Astrocyte (in vitro differentiated cells and primary cell): ENCODE measurements around the gene TNFRSF19. TPM values are rescaled to one million over a fixed set of nuclear protein-coding genes. Genes with fewer than 3 reads are reported as not detected.

ENCODE experiments used
- DNase-seq: peaks from one replicate; pipeline ENCODE4 v3.0.0-alpha.2; 2010; ENCODE audit warnings: low read depth
- FAIRE-seq: peaks from 2 replicates; lab custom pipeline; 2011; peaks lifted over from hg19 to GRCh38; lab: Jason Lieb, UNC
- H2AFZ ChIP-seq: 2 replicates; pipeline ENCODE4 v1.6.0; 2012; ENCODE audit warnings: low read depth, low read length, inconsistent platforms
- H3K27ac ChIP-seq: 2 replicates; pipeline ENCODE4 v1.5.1; 2011; ENCODE audit warnings: low read depth, low read length, inconsistent platforms
- H3K27me3 ChIP-seq: 2 replicates; pipeline ENCODE4 v1.6.0; 2011; ENCODE audit warnings: low read length, inconsistent platforms; ENCODE audit not compliant: insufficient read depth
- H3K36me3 ChIP-seq: 2 replicates; pipeline ENCODE4 v1.5.1; 2011; ENCODE audit warnings: low read length, inconsistent platforms; ENCODE audit not compliant: insufficient read depth
- H3K4me1 ChIP-seq: 2 replicates; pipeline ENCODE4 v1.5.1; 2011; ENCODE audit warnings: low read length, inconsistent platforms; ENCODE audit not compliant: insufficient read depth
- H3K4me2 ChIP-seq: 2 replicates; pipeline ENCODE4 v1.6.0; 2012; ENCODE audit warnings: low read length, inconsistent platforms
- H3K4me3 ChIP-seq: 2 replicates; pipeline ENCODE4 v1.5.1; 2011; ENCODE audit warnings: low read depth, mild to moderate bottlenecking, low read length, inconsistent platforms; ENCODE audit not compliant: insufficient read depth
- H3K79me2 ChIP-seq: 2 replicates; pipeline ENCODE4 v1.6.0; 2012; ENCODE audit warnings: mild to moderate bottlenecking, low read length, inconsistent platforms; ENCODE audit not compliant: insufficient read depth
- H3K9ac ChIP-seq: 2 replicates; pipeline ENCODE4 v1.6.0; 2012; ENCODE audit warnings: mild to moderate bottlenecking, low read length, inconsistent platforms
- H3K9me3 ChIP-seq: 2 replicates; pipeline ENCODE4 v1.5.1; 2012; ENCODE audit warnings: low read depth, mild to moderate bottlenecking, low read length, inconsistent platforms; ENCODE audit not compliant: insufficient read depth
- H4K20me1 ChIP-seq: 2 replicates; pipeline ENCODE4 v1.6.0; 2012; ENCODE audit warnings: low read length, inconsistent platforms; ENCODE audit not compliant: insufficient read depth
- H3K27ac Mint-ChIP-seq: one replicate; pipeline ENCODE4 v1.8.0; 2021; ENCODE audit warnings: mild to moderate bottlenecking, mixed read lengths; ENCODE audit not compliant: unreplicated experiment
- H3K27me3 Mint-ChIP-seq: one replicate; pipeline ENCODE4 v1.8.0; 2021; ENCODE audit warnings: low read depth, mixed read lengths; ENCODE audit not compliant: unreplicated experiment
- H3K36me3 Mint-ChIP-seq: one replicate; pipeline ENCODE4 v1.8.0; 2021; ENCODE audit warnings: low read depth, mixed read lengths; ENCODE audit not compliant: unreplicated experiment
- H3K4me1 Mint-ChIP-seq: one replicate; pipeline ENCODE4 v1.8.0; 2021; ENCODE audit warnings: low read depth, mixed read lengths; ENCODE audit not compliant: unreplicated experiment
- H3K4me3 Mint-ChIP-seq: one replicate; pipeline ENCODE4 v1.8.0; 2021; ENCODE audit warnings: mild to moderate bottlenecking, moderate library complexity, mixed read lengths; ENCODE audit not compliant: unreplicated experiment
- H3K9me3 Mint-ChIP-seq: one replicate; pipeline ENCODE4 v1.8.0; 2021; ENCODE audit warnings: mild to moderate bottlenecking, mixed read lengths; ENCODE audit not compliant: unreplicated experiment
- EZH2 ChIP-seq: IDR thresholded peaks from 2 replicates; pipeline ENCODE4 v1.6.1; 2012; ENCODE audit warnings: mild to moderate bottlenecking, low read length, inconsistent platforms; ENCODE audit not compliant: insufficient read depth
- total RNA-seq: library from RNA; stranded (reverse); gene quantifications from 2 replicates; pipeline ENCODE4 v1.2.1, GENCODE V29; 2021
- TF ChIP-seq, protein P1 (sequence below): IDR thresholded peaks from 2 replicates; pipeline ENCODE4 v1.5.1; 2011; ENCODE audit warnings: low read depth, mild to moderate bottlenecking, inconsistent platforms, low read length, moderate library complexity; ENCODE audit not compliant: insufficient read depth

Gene TNFRSF19
- total RNA-seq, 1 donor from 2014 or later, result 27.8 TPM

DNA sequence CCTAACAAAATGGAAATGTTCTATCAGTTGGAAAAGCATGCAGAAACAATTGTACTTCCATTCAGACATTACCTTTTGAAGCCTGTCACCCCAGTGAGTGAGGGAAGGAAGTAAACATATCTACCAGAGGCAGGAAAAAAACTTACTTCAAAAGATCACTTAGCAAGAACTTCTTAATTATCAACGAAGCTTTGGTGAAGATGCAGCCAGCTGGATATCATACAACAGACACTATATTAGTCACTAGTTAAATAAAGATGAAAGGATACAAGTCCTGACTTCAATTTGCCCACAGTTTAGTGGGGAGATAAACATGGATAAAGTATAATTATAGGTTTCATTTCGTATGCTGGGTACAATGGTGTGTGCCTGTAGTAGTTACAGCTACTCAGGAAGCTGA lies 148.8 kb downstream of the TNFRSF19 start:
- Histone ChIP-seq H4K20me1 (no peaks in the 10 kb centered on the region), H3K27ac (no peak overlapping the region), H3K4me3 (no peak overlapping the region), H3K36me3 (no peaks in the 10 kb centered on the region), H3K27me3 (no peaks in the 10 kb centered on the region), H3K79me2 (no peaks in the 10 kb centered on the region), H3K4me2 (no peak overlapping the region), H3K9me3 (no peaks in the 10 kb centered on the region), H2AFZ (no peak overlapping the region), H3K9ac (no peak overlapping the region), H3K4me1 (peaks cover 11% of the 10 kb centered on the region)
- no peak overlapping the region for H3K27ac Mint-ChIP-seq
- DNase-seq, result no peak
- peaks cover 16% of the 10 kb centered on the region for H3K4me1 Mint-ChIP-seq
- no peak for FAIRE-seq
- H3K36me3 Mint-ChIP-seq, result peaks cover 4% of the 10 kb centered on the region
- peaks cover 1% of the 10 kb centered on the region for H3K9me3 Mint-ChIP-seq
- no peak overlapping the region for H3K4me3 Mint-ChIP-seq
- no peak for TF ChIP-seq EZH2
- TF ChIP-seq, protein P1, sequence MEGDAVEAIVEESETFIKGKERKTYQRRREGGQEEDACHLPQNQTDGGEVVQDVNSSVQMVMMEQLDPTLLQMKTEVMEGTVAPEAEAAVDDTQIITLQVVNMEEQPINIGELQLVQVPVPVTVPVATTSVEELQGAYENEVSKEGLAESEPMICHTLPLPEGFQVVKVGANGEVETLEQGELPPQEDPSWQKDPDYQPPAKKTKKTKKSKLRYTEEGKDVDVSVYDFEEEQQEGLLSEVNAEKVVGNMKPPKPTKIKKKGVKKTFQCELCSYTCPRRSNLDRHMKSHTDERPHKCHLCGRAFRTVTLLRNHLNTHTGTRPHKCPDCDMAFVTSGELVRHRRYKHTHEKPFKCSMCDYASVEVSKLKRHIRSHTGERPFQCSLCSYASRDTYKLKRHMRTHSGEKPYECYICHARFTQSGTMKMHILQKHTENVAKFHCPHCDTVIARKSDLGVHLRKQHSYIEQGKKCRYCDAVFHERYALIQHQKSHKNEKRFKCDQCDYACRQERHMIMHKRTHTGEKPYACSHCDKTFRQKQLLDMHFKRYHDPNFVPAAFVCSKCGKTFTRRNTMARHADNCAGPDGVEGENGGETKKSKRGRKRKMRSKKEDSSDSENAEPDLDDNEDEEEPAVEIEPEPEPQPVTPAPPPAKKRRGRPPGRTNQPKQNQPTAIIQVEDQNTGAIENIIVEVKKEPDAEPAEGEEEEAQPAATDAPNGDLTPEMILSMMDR, result no peak
- H3K27me3 Mint-ChIP-seq, result peaks cover 4% of the 10 kb centered on the region

DNA sequence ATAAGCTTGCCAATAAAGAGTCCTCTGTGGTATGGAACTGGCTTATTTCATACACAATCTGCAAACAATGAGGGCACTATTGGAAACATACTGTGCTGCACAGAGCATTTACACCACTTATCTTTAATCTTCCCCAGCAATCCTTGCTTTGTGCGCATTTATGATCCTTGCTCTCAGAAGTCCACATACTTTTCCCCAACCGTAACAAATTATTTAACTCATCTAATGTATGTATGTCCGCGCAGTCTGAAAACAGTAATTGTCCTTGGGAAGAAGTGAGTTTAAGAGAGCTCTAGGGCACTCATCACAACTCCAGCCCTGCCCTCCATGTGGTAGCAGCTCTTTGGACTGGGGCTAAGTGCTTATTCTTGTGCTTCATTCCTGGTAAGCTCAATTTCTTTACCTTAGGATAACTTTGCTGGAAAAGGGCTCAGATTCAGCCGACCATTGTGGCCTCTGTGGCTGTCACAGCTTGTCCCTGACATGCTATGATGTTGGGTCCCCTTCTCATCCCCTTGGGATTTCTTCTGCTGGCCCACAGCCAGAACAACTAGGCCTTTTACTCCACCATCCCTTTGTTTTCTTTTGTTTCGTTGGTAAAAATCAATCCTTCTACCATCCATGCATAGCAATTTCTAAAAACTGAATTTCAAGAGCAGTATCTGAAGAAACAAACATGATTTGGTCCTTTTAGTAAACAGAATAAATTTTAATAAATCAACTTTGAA lies 152.7 kb downstream of the TNFRSF19 start:
- H3K9me3 ChIP-seq, result no peaks in the 10 kb centered on the region
- no peaks in the 10 kb centered on the region for H3K36me3 ChIP-seq
- H3K4me3 ChIP-seq, result no peak overlapping the region
- peaks cover 4% of the 10 kb centered on the region for H3K36me3 Mint-ChIP-seq
- peak overlapping the region; percentile 60 for H3K27ac ChIP-seq
- H3K79me2 ChIP-seq, result no peaks in the 10 kb centered on the region
- no peak overlapping the region for H2AFZ ChIP-seq
- FAIRE-seq (no peak), DNase-seq (no peak)
- H3K4me1 ChIP-seq, result peaks cover 21% of the 10 kb centered on the region
- H3K4me3 Mint-ChIP-seq, result no peak overlapping the region
- no peaks in the 10 kb centered on the region for H3K27me3 Mint-ChIP-seq
- H3K9ac ChIP-seq, result peak overlapping the region; percentile 24
- no peaks in the 10 kb centered on the region for H3K27me3 ChIP-seq
- peaks cover 1% of the 10 kb centered on the region for H3K9me3 Mint-ChIP-seq
- H3K4me2 ChIP-seq, result no peak overlapping the region
- no peaks in the 10 kb centered on the region for H4K20me1 ChIP-seq
- H3K27ac Mint-ChIP-seq, result no peak overlapping the region
- peaks cover 20% of the 10 kb centered on the region for H3K4me1 Mint-ChIP-seq
- TF ChIP-seq, protein P1, result no peak
- no peak for TF ChIP-seq EZH2

DNA sequence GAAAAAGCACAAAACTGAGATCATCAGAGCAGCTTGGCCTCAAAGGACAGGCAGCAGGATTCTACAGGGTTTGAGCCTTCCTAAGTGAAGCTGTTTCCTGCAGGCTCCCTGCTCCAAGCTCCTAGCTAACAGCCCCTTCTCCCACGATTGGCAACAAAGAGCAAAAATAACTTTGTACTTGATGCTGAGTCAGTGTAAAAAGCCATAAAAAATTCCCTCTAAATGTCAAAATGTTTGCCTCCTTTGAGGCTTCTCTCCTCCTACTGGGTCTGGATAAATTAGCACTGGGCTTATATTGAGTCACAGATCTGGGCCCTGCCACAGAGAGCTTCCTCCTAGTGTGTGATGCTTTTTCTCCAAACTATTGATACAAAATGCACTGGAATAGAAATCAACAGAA lies 153.3 kb downstream of the TNFRSF19 start:
- peaks cover 4% of the 10 kb centered on the region for H3K36me3 Mint-ChIP-seq
- peak overlapping the region; percentile 36 for H3K27ac Mint-ChIP-seq
- no peak overlapping the region for H3K4me3 Mint-ChIP-seq
- H3K27ac ChIP-seq, result peak overlapping the region; percentile 60
- no peaks in the 10 kb centered on the region for H4K20me1 ChIP-seq
- peak; percentile 61 for DNase-seq
- H3K79me2 ChIP-seq, result no peaks in the 10 kb centered on the region
- peak overlapping the region; percentile 16 for H3K4me2 ChIP-seq
- H3K9ac ChIP-seq, result peak overlapping the region; percentile 24
- peaks cover 21% of the 10 kb centered on the region for H3K4me1 ChIP-seq
- FAIRE-seq, result peak; percentile 81
- no peaks in the 10 kb centered on the region for H3K36me3 ChIP-seq
- H3K4me1 Mint-ChIP-seq, result peaks cover 20% of the 10 kb centered on the region
- TF ChIP-seq, protein P1, result no peak
- no peak overlapping the region for H2AFZ ChIP-seq
- no peak overlapping the region for H3K4me3 ChIP-seq
- H3K27me3 ChIP-seq, result no peaks in the 10 kb centered on the region
- H3K9me3 Mint-ChIP-seq, result peaks cover 1% of the 10 kb centered on the region
- H3K9me3 ChIP-seq, result no peaks in the 10 kb centered on the region
- H3K27me3 Mint-ChIP-seq, result no peaks in the 10 kb centered on the region
